Coronary artery (tissue), 2 donors: ENCODE results near the gene ZER1.

ENCODE experiments used
- DNase-seq: peaks from one replicate; pipeline ENCODE4 v3.0.0-alpha.2; 2017; ENCODE audit warnings: low spot score
- H3K27ac ChIP-seq, 2 donors: fragments of 200-600 bp; sonication (generic); one replicate each; pipeline ENCODE4 v1.5.1; 2016 to 2019
- H3K4me3 ChIP-seq: fragments of 200-600 bp; sonication (generic); 2 replicates; pipeline ENCODE4 v1.5.1; 2016; ENCODE audit warnings: mild to moderate bottlenecking, moderate library complexity
- TF ChIP-seq, protein P1 (sequence below): fragments of 200-600 bp; sonication (generic); IDR thresholded peaks from one replicate; pipeline ENCODE4 v1.5.1; 2019; ENCODE audit warnings: antibody characterized with exemption

ZER1 gene

DNA sequence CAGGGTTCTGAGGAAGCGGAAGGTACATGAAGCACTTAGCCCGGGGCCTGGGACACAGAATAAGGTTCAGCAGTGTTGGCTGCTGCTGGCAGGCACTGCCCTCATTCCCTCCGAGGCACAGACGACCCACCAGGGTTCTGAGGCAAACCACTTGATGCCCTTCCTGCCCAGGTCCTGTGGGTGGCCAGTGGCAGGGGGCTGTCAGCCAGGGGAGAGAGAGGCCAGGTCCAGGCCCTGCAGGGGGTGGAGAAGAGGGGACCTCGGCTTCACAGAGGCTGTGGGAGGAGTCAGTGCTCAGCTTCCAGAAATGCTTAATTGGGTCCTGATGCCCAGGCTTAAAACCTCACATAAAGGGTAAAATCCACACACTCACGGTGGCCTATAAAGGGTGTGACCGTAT is 43.4 kb downstream of the ZER1 start:
- TF ChIP-seq, protein P1, sequence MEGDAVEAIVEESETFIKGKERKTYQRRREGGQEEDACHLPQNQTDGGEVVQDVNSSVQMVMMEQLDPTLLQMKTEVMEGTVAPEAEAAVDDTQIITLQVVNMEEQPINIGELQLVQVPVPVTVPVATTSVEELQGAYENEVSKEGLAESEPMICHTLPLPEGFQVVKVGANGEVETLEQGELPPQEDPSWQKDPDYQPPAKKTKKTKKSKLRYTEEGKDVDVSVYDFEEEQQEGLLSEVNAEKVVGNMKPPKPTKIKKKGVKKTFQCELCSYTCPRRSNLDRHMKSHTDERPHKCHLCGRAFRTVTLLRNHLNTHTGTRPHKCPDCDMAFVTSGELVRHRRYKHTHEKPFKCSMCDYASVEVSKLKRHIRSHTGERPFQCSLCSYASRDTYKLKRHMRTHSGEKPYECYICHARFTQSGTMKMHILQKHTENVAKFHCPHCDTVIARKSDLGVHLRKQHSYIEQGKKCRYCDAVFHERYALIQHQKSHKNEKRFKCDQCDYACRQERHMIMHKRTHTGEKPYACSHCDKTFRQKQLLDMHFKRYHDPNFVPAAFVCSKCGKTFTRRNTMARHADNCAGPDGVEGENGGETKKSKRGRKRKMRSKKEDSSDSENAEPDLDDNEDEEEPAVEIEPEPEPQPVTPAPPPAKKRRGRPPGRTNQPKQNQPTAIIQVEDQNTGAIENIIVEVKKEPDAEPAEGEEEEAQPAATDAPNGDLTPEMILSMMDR = no peak
- H3K4me3 ChIP-seq = no peak overlapping the region
- DNase-seq = no peak
- H3K27ac ChIP-seq = no peak overlapping the region

DNA sequence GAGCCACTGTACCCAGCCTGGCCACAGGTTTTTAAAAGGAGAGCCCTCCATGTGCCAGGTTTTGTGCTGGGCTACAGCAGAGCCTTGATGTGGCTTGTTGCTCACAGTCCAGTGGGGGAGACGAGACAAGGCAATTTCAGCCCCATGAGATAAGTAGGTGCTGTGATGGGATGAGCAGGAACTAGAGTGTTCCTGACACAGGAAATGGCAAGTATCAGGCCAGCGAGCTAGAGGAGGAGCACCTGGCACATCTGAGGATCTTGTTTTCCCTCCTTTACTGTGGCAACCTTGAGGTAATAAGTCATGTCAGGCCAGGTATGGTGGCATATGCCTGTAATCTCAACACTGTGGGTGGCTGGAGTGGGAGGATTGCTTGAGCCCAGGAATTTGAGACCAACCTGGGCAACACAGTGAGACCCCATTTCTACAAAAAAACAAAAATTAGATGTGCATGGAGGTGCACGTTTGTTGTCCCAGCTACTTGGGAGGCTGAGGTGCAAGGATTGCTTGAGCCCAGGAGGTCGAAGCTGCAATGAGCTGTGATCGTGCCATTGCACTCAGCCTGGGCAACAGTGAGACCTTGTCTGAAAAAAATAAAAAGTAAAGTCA is 44.0 kb downstream of the ZER1 start:
- no peak for DNase-seq
- no peak overlapping the region for H3K27ac ChIP-seq
- H3K4me3 ChIP-seq = no peak overlapping the region
- TF ChIP-seq, protein P1 = no peak

GRCh38 chr9:128724744-128725211 is 46.9 kb downstream of the ZER1 start:
- no peak for DNase-seq
- peak overlapping the region; percentile 68 to 89 for H3K27ac ChIP-seq
- H3K4me3 ChIP-seq = peak overlapping the region; percentile 79
- TF ChIP-seq, protein P1 = no peak

- TF ChIP-seq, protein P1 = no peak
- DNase-seq = peak; percentile 95
- H3K4me3 ChIP-seq = peak within 1 kb of the TSS; percentile 79
- H3K27ac ChIP-seq = peak within 1 kb of the TSS; percentile 68 to 89
Measured at GRCh38 chr9:128723866-128724743, 47.6 kb downstream of the ZER1 start, which contains the start of gene ZDHHC12. Gene ZDHHC12 (minus strand): TSS chr9:128724127. CDS start chr9:128724093, 34 bp downstream.

DNA sequence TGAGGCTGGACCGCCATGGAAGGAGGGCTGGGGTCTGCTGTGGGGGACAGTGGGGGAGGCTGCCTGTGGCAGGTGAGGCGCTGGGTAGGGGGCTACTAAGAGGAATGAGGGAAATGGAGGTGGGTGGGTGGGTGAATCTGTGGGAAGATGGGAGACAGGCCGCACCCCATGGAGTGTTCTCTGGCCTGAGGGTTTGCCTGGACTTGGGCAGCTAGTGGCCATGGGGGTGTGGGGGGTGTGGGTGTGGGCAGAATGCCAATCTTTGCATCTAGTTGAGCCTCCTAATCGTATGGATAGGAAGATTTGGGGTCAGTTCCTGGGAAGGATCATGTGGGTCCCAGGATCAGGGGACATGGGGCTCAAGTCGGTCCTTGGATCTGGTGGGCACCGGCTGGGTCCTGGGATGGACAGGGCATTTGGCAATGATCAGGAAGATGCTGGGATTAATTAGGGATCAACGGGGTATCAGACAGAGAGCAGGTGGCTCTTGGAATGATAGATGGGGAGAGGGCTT is 48.3 kb downstream of the ZER1 start:
- peak overlapping the region; percentile 68 to 89 for H3K27ac ChIP-seq
- no peak for DNase-seq
- TF ChIP-seq, protein P1 = no peak

GRCh38 chr9:128722380-128723351 is 49.1 kb downstream of the ZER1 start:
- no peak for DNase-seq
- Histone ChIP-seq H3K4me3 (peak overlapping the region; percentile 79), H3K27ac (peak overlapping the region; percentile 32 to 89)
- TF ChIP-seq, protein P1 = no peak

More for the DNA sequence above, 48.3 kb downstream of the ZER1 start:
- H3K4me3 ChIP-seq = peak overlapping the region; percentile 79
